Measurements from ENCODE around the gene ADAM8. TPM values are rescaled to one million over a fixed set of nuclear protein-coding genes. Genes with fewer than 3 reads are reported as not detected.

ADAM8 gene
- total and polyA plus RNA-seq, 4 donors = 4.4 to 79.2 (median 27.4) TPM

DNA sequence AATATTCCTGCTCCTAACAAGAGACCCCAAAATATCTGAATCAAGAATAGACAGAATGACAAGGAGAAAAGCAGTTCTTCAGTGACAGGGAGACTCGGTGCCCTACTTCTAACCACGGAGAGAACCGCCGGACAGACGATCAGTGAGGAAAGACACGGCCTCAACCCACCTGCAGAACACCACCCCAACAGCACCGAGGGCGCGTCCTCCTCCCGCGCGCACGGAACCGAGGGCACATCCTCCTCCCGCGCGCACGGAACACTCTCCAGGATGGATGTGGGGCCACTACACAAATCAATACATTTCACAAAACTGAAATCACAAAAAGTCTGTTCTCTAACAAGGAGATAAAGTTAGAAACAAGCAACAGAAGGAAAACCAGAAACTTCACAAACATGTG is 9.7 kb upstream of the ADAM8 start:
- Histone ChIP-seq H3K9ac (ENCODE audit: insufficient read depth in 1 of 2, low read length in 2 of 2) (no peak overlapping the region), H3K27me3 (ENCODE audit: control insufficient read depth in 3 of 3, insufficient read depth in 3 of 3, low read length in 2 of 3) (no peaks in the 10 kb centered on the region), H3K4me3 (no peak overlapping the region), H3K27ac (ENCODE audit: low read depth in 1 of 2, low read length in 1 of 2) (no peak overlapping the region), H3K9me3 (ENCODE audit: control insufficient read depth in 4 of 4, insufficient read depth in 3 of 4, low read length in 3 of 4) (peaks cover 0 to 4% (median 0%) of the 10 kb centered on the region in 4 donors), H3K4me1 (ENCODE audit: control insufficient read depth in 5 of 5, insufficient read depth in 5 of 5, low read length in 5 of 5) (no peaks in the 10 kb centered on the region), H3K36me3 (ENCODE audit: control insufficient read depth in 4 of 4, insufficient read depth in 4 of 4, low read length in 4 of 4) (peaks cover 21 to 79% (median 38%) of the 10 kb centered on the region in 4 donors)
- no peak for ATAC-seq (ENCODE audit: insufficient read depth, low FRiP score)
- no peak for DNase-seq
- TF ChIP-seq, protein P1, sequence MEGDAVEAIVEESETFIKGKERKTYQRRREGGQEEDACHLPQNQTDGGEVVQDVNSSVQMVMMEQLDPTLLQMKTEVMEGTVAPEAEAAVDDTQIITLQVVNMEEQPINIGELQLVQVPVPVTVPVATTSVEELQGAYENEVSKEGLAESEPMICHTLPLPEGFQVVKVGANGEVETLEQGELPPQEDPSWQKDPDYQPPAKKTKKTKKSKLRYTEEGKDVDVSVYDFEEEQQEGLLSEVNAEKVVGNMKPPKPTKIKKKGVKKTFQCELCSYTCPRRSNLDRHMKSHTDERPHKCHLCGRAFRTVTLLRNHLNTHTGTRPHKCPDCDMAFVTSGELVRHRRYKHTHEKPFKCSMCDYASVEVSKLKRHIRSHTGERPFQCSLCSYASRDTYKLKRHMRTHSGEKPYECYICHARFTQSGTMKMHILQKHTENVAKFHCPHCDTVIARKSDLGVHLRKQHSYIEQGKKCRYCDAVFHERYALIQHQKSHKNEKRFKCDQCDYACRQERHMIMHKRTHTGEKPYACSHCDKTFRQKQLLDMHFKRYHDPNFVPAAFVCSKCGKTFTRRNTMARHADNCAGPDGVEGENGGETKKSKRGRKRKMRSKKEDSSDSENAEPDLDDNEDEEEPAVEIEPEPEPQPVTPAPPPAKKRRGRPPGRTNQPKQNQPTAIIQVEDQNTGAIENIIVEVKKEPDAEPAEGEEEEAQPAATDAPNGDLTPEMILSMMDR (IDR thresholded peaks at IDR 0.05; ENCODE audit: control extremely low read depth, extremely low read depth) = no peak
- 89 to 91% methylated on average over 18 of the region's 18 CpGs for WGBS, 2 donors

DNA sequence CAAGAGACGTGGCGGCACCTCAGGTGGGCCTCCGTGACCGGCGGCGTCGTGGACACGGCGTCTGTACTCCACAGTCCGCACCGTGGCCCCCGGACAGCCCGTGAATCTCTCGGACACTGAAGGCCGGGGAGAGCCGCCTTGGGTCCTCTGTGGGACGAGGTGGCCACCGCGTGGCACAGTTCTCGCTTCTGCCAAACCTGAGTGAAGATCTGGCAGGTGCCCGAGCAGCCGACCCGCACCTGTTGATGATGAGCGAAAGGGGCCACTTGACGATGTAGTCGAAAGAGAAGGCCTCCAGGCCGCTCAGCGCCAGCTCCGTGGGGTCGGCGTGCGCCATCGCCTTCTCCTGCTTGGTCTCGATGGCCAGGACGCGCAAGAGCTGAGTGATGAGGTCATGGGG is 8.5 kb upstream of the ADAM8 start:
- ATAC-seq (ENCODE audit: insufficient read depth, low FRiP score) = no peak
- Histone ChIP-seq H3K9me3 (ENCODE audit: control insufficient read depth in 4 of 4, insufficient read depth in 3 of 4, low read length in 3 of 4) (peaks cover 0 to 4% (median 0%) of the 10 kb centered on the region in 4 donors), H3K27ac (ENCODE audit: low read depth in 1 of 2, low read length in 1 of 2) (no peak overlapping the region), H3K36me3 (ENCODE audit: control insufficient read depth in 4 of 4, insufficient read depth in 4 of 4, low read length in 4 of 4) (peaks cover 21 to 85% (median 40%) of the 10 kb centered on the region in 4 donors), H3K4me1 (ENCODE audit: control insufficient read depth in 5 of 5, insufficient read depth in 5 of 5, low read length in 5 of 5) (no peaks in the 10 kb centered on the region), H3K9ac (ENCODE audit: insufficient read depth in 1 of 2, low read length in 2 of 2) (no peak overlapping the region), H3K27me3 (ENCODE audit: control insufficient read depth in 3 of 3, insufficient read depth in 3 of 3, low read length in 2 of 3) (no peaks in the 10 kb centered on the region), H3K4me3 (no peak overlapping the region)
- TF ChIP-seq, protein P1 (IDR thresholded peaks at IDR 0.05; ENCODE audit: control extremely low read depth, extremely low read depth) = no peak
- WGBS, 2 donors = 96 to 98% methylated on average over 36 of the region's 36 CpGs
- DNase-seq = no peak

DNA sequence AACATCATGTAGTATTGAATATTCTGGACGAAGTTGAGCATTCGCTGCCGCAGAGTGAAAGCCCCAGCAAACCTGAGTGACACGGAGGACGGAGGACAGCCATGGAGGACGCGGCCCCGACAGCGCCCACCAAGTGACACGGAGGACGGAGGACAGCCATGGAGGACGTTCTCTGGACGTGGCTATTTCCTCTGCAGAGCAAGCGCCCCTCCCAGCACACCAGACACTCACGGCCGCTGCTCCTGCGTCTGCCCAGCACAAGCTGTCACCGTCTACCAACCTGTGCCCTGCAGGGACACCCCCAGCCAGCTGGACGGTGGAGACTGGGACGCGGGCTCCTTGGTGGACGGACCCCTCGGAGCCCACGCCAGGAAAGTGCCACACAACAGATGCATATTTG is 7.3 kb upstream of the ADAM8 start:
- no peak overlapping the region for H3K9ac ChIP-seq (ENCODE audit: insufficient read depth in 1 of 2, low read length in 2 of 2)

More for the DNA sequence above, 7.3 kb upstream of the ADAM8 start:
- H3K4me3 ChIP-seq = no peak overlapping the region
- DNase-seq (no peak), ATAC-seq (ENCODE audit: insufficient read depth, low FRiP score) (no peak)
- no peaks in the 10 kb centered on the region for H3K4me1 ChIP-seq (ENCODE audit: control insufficient read depth in 5 of 5, insufficient read depth in 5 of 5, low read length in 5 of 5)
- H3K9me3 ChIP-seq (ENCODE audit: control insufficient read depth in 4 of 4, insufficient read depth in 3 of 4, low read length in 3 of 4) = peaks cover 0 to 4% (median 0%) of the 10 kb centered on the region in 4 donors
- no peak overlapping the region for H3K27ac ChIP-seq (ENCODE audit: low read depth in 1 of 2, low read length in 1 of 2)
- H3K36me3 ChIP-seq (ENCODE audit: control insufficient read depth in 4 of 4, insufficient read depth in 4 of 4, low read length in 4 of 4) = peaks cover 21 to 86% (median 39%) of the 10 kb centered on the region in 4 donors
- 94 to 97% methylated on average over 24 of the region's 24 CpGs for WGBS, 2 donors
- H3K27me3 ChIP-seq (ENCODE audit: control insufficient read depth in 3 of 3, insufficient read depth in 3 of 3, low read length in 2 of 3) = no peaks in the 10 kb centered on the region
- TF ChIP-seq, protein P1 (IDR thresholded peaks at IDR 0.05; ENCODE audit: control extremely low read depth, extremely low read depth) = no peak
